Measurements from ENCODE around the gene PEX10.

DNA sequence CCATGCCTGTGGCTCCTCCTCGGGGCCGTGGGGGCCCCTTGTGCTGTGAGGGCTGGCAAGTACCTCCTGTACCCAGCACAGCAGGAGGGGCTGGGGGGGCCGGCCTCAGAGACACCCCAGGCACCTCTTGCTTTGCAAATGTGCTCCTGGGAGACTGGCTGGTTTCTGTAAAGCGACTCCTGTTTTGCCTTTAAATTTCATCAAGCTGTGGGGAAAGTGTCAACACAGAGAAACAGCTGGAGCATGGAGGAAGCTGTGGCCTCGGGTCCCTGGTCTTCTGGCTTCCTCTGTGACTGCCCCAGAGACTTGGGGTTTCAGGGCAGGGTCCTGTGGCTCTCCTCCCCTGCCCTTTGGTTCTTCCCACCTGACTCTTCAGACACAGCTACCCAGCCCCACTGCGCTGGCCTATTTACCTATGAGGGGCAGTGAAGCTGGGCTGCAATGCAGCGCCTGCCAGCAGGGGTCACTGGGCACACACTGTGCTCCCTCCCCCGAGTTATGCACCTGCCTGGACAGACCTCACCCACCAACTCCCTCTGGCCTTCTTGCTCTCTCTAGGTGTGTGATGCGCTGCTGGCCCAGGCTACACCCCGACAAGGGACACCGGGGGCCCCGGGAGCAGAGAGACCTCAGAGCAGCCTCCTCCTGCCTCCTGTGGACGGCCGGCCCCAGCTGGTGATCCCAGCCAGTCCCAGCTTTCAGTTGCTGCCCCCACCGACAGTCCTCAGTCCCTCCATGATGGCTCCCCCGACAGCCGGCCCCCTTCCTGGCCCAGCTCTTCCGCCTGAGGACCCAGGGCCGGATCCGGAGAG, 17.6 kb upstream of the PEX10 start:
- TF ChIP-seq EZH2 (IDR thresholded peaks at IDR 0.05; ENCODE audit: low read depth), result no peak
- TF ChIP-seq, protein P1, sequence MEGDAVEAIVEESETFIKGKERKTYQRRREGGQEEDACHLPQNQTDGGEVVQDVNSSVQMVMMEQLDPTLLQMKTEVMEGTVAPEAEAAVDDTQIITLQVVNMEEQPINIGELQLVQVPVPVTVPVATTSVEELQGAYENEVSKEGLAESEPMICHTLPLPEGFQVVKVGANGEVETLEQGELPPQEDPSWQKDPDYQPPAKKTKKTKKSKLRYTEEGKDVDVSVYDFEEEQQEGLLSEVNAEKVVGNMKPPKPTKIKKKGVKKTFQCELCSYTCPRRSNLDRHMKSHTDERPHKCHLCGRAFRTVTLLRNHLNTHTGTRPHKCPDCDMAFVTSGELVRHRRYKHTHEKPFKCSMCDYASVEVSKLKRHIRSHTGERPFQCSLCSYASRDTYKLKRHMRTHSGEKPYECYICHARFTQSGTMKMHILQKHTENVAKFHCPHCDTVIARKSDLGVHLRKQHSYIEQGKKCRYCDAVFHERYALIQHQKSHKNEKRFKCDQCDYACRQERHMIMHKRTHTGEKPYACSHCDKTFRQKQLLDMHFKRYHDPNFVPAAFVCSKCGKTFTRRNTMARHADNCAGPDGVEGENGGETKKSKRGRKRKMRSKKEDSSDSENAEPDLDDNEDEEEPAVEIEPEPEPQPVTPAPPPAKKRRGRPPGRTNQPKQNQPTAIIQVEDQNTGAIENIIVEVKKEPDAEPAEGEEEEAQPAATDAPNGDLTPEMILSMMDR (conservative IDR thresholded peaks at IDR 0.05), result peak; percentile 63

Data from PC-9 (cell line).